HepG2 (cell line): Measurements from ENCODE around the gene ADGRG4.

Experiments used
- CEBPB ChIP-seq: IDR thresholded peaks from 2 replicates; pipeline ENCODE4 v1.6.1; 2011; ENCODE audit warnings: low read depth, low read length, improper control_type of control experiment, borderline replicate concordance
- CHD2 ChIP-seq: IDR thresholded peaks from 2 replicates; pipeline ENCODE4 v1.6.1; 2011; ENCODE audit warnings: low read depth, low read length, improper control_type of control experiment
- PHB2 ChIP-seq: fragments of 450-650 bp; IDR thresholded peaks from 2 replicates; pipeline ENCODE4 v1.6.1; 2018; ENCODE audit not compliant: partially characterized antibody
- ZFP41 ChIP-seq: sonication (generic); formaldehyde crosslinking; IDR thresholded peaks from 2 replicates; pipeline ENCODE4 v1.4.0; 2020; ENCODE audit warnings: mild to moderate bottlenecking, missing genetic modification reagents, borderline replicate concordance
- ZFY ChIP-seq: sonication (generic); formaldehyde crosslinking; IDR thresholded peaks from 2 replicates; pipeline ENCODE4 v1.4.0; 2020; ENCODE audit warnings: missing genetic modification reagents
- TF ChIP-seq, protein P1 (sequence below): sonication (generic); formaldehyde crosslinking; IDR thresholded peaks from 2 replicates; pipeline ENCODE4 v1.9.0; 2021; ENCODE audit warnings: missing genetic modification reagents, borderline replicate concordance

DNA sequence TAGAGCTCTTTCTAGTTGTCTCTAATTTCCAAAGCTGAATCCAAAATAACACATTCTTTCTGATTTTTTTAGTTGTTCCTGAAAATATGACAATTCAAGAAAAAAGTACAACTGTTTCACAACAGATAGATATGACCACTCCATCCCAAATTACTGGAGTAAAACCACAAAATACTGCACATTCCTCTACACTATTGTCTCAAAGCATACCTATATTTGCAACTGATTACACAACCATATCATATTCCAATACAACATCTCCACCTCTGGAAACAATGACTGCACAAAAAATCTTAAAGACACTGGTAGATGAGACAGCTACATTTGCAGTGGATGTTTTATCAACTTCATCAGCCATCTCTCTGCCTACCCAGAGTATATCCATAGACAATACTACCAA lies 43.6 kb downstream of the ADGRG4 start:
- TF ChIP-seq, protein P1, sequence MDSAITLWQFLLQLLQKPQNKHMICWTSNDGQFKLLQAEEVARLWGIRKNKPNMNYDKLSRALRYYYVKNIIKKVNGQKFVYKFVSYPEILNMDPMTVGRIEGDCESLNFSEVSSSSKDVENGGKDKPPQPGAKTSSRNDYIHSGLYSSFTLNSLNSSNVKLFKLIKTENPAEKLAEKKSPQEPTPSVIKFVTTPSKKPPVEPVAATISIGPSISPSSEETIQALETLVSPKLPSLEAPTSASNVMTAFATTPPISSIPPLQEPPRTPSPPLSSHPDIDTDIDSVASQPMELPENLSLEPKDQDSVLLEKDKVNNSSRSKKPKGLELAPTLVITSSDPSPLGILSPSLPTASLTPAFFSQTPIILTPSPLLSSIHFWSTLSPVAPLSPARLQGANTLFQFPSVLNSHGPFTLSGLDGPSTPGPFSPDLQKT (CRISPR knock-in tag), result no peak
- TF ChIP-seq CHD2 (no peak), ZFP41 (CRISPR knock-in tag) (no peak), CEBPB (no peak), PHB2 (no peak), ZFY (CRISPR knock-in tag) (no peak)
